HEK293 (cell line): ENCODE results near the gene FHL1.

Source experiments
- CTCF ChIA-PET: fragments of 350-600 bp; formaldehyde crosslinking; extraction: SDS; loops from one replicate; lab custom pipeline; 2021; ENCODE audit warnings: antibody characterized with exemption; lab: Yijun Ruan, JAX
- POLR2A ChIA-PET: fragments of 300-600 bp; formaldehyde crosslinking; extraction: SDS; loops from one replicate; lab custom pipeline; 2020; ENCODE audit warnings: antibody characterized with exemption, inconsistent platforms; lab: Yijun Ruan, JAX
- H3K27ac ChIP-seq: fragments of 200-500 bp; sonication (Bioruptor generic); 2 replicates; pipeline ENCODE4 v1.5.1; 2014; ENCODE audit warnings: low read depth, low read length, control low read depth, inconsistent platforms; ENCODE audit errors: extremely low read depth
- H3K36me3 ChIP-seq, 2 experiments: fragments of 200-500 bp in 1 of 2; sonication (Bioruptor generic) in 1 of 2; 1 replicate in 1 of 2; 2 replicates in 1 of 2; pipeline ENCODE4 v1.5.1; 2014 to 2017; ENCODE audit warnings: inconsistent platforms in 2 of 2, low read length in 2 of 2; ENCODE audit not compliant: control insufficient read depth in 2 of 2, insufficient read depth in 1 of 2
- H3K4me1 ChIP-seq: fragments of 200-500 bp; sonication (Bioruptor generic); 2 replicates; pipeline ENCODE4 v1.5.1; 2014; ENCODE audit warnings: mild to moderate bottlenecking, low read length, inconsistent platforms; ENCODE audit not compliant: control insufficient read depth, insufficient read depth
- H3K4me3 ChIP-seq: 2 replicates; pipeline ENCODE4 v1.5.1; 2011; ENCODE audit warnings: low read depth, mild to moderate bottlenecking, control low read depth, low read length, moderate library complexity
- H3K9me3 ChIP-seq: fragments of 200-500 bp; sonication (Bioruptor generic); 2 replicates; pipeline ENCODE4 v1.5.1; 2014; ENCODE audit warnings: low read depth, low read length, inconsistent platforms; ENCODE audit not compliant: control insufficient read depth, insufficient read depth
- GLIS1 ChIP-seq: fragments of 450-650 bp; formaldehyde crosslinking; IDR thresholded peaks from 2 replicates; pipeline ENCODE4 v1.5.1; 2016; ENCODE audit warnings: missing biosample characterization, missing genetic modification characterization
- GLIS2 ChIP-seq: fragments of 450-650 bp; formaldehyde crosslinking; IDR thresholded peaks from 2 replicates; pipeline ENCODE4 v1.5.1; 2016; ENCODE audit warnings: missing biosample characterization, missing genetic modification characterization
- IKZF3 ChIP-seq: fragments of 450-650 bp; IDR thresholded peaks from 2 replicates; pipeline ENCODE4 v1.5.0; 2018; ENCODE audit warnings: missing biosample characterization, mild to moderate bottlenecking, missing genetic modification characterization, moderate library complexity
- KLF16 ChIP-seq: fragments of 450-650 bp; formaldehyde crosslinking; IDR thresholded peaks from 2 replicates; pipeline ENCODE4 v1.5.1; 2017; ENCODE audit warnings: missing biosample characterization, missing genetic modification characterization
- REPIN1 ChIP-seq: fragments of 450-650 bp; formaldehyde crosslinking; IDR thresholded peaks from 2 replicates; pipeline ENCODE4 v1.5.1; 2017; ENCODE audit warnings: missing biosample characterization, missing genetic modification characterization, low read depth
- TCF7L2 ChIP-seq: IDR thresholded peaks from 2 replicates; pipeline ENCODE4 v1.6.1; 2011; ENCODE audit warnings: low read depth, mild to moderate bottlenecking, inconsistent platforms, low read length, moderate library complexity, borderline replicate concordance
- ZBTB8A ChIP-seq: fragments of 450-650 bp; formaldehyde crosslinking; IDR thresholded peaks from 2 replicates; pipeline ENCODE4 v1.5.1; 2016; ENCODE audit warnings: missing biosample characterization, missing genetic modification characterization
- ZNF121 ChIP-seq: fragments of 450-650 bp; formaldehyde crosslinking; IDR thresholded peaks from 2 replicates; pipeline ENCODE4 v1.5.1; 2016; ENCODE audit warnings: missing biosample characterization, missing genetic modification characterization
- ZNF138 ChIP-seq: fragments of 450-650 bp; formaldehyde crosslinking; IDR thresholded peaks from 2 replicates; pipeline ENCODE4 v1.5.1; 2016; ENCODE audit warnings: missing biosample characterization, missing genetic modification characterization, borderline replicate concordance
- ZNF184 ChIP-seq: fragments of 450-650 bp; IDR thresholded peaks from 2 replicates; pipeline ENCODE4 v1.5.1; 2018; ENCODE audit warnings: missing biosample characterization, mild to moderate bottlenecking, missing genetic modification characterization
- ZNF221 ChIP-seq: fragments of 450-650 bp; formaldehyde crosslinking; IDR thresholded peaks from 2 replicates; pipeline ENCODE4 v1.5.1; 2017; ENCODE audit warnings: missing biosample characterization, missing genetic modification characterization, borderline replicate concordance
- ZNF24 ChIP-seq: fragments of 450-650 bp; formaldehyde crosslinking; IDR thresholded peaks from 2 replicates; pipeline ENCODE4 v1.5.1; 2016; ENCODE audit warnings: missing biosample characterization, missing genetic modification characterization
- ZNF292 ChIP-seq: fragments of 450-650 bp; formaldehyde crosslinking; IDR thresholded peaks from 2 replicates; pipeline ENCODE4 v1.5.1; 2016; ENCODE audit warnings: low read depth, missing biosample characterization, missing genetic modification characterization, borderline replicate concordance
- ZNF354C ChIP-seq: fragments of 450-650 bp; formaldehyde crosslinking; IDR thresholded peaks from 2 replicates; pipeline ENCODE4 v1.5.1; 2016; ENCODE audit warnings: missing biosample characterization, missing genetic modification characterization, low read depth, borderline replicate concordance
- ZNF473 ChIP-seq: fragments of 450-650 bp; formaldehyde crosslinking; IDR thresholded peaks from 2 replicates; pipeline ENCODE4 v1.5.1; 2017; ENCODE audit warnings: missing biosample characterization, missing genetic modification characterization
- ZNF510 ChIP-seq: fragments of 450-650 bp; formaldehyde crosslinking; IDR thresholded peaks from 2 replicates; pipeline ENCODE4 v1.5.1; 2018; ENCODE audit warnings: mild to moderate bottlenecking, missing genetic modification characterization, missing biosample characterization; ENCODE audit not compliant: insufficient replicate concordance
- ZNF629 ChIP-seq: fragments of 450-650 bp; formaldehyde crosslinking; IDR thresholded peaks from 2 replicates; pipeline ENCODE4 v1.5.1; 2017; ENCODE audit warnings: missing biosample characterization, missing genetic modification characterization
- ZNF664 ChIP-seq: fragments of 450-650 bp; formaldehyde crosslinking; IDR thresholded peaks from 2 replicates; pipeline ENCODE4 v1.5.1; 2016; ENCODE audit warnings: missing biosample characterization, missing genetic modification characterization
- ZNF792 ChIP-seq: fragments of 450-650 bp; formaldehyde crosslinking; IDR thresholded peaks from 2 replicates; pipeline ENCODE4 v1.5.1; 2016; ENCODE audit warnings: missing biosample characterization, missing genetic modification characterization
- TF ChIP-seq, protein P1 (sequence below): fragments of 450-650 bp; formaldehyde crosslinking; IDR thresholded peaks from 2 replicates; pipeline ENCODE4 v1.5.1; 2016; ENCODE audit warnings: missing biosample characterization, missing genetic modification characterization
- TF ChIP-seq, protein P2 (sequence below): fragments of 450-650 bp; formaldehyde crosslinking; conservative IDR thresholded peaks from 2 replicates; pipeline ENCODE4 v1.5.1; 2016; ENCODE audit warnings: low read depth, missing biosample characterization, missing genetic modification characterization
- TF ChIP-seq, protein P3 (sequence below): fragments of 450-650 bp; formaldehyde crosslinking; IDR thresholded peaks from 2 replicates; pipeline ENCODE4 v1.5.1; 2016; ENCODE audit warnings: missing biosample characterization, missing genetic modification characterization
- TF ChIP-seq, protein P4 (sequence below): fragments of 450-650 bp; IDR thresholded peaks from 2 replicates; pipeline ENCODE4 v1.5.1; 2018; ENCODE audit warnings: missing biosample characterization, mild to moderate bottlenecking, missing genetic modification characterization

The FHL1 gene

DNA sequence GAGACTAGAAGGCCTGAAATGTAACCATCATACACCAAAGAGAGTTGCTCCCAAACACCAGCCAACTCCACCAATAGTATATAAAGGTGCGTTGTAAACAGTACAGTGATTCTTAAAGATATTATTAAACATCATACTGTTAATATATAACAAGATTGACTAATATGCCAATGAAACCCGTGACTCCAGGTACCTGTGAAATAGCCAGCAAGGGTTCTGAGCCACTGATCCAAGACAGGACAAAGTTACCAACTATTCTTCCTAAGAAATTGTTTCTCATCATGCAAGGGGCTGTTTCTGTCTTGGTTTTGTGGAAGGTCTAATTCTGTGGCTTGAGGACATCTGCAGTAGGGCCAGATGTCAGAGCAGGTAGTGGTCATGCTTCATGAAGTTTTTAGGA is 47.2 kb downstream of the FHL1 start (continued):
- TF ChIP-seq ZBTB8A (tag by site-specific recombination) (no peak), ZNF121 (tag by site-specific recombination) (no peak), ZNF664 (no peak), GLIS2 (tag by site-specific recombination) (no peak), IKZF3 (no peak), ZNF138 (tag by site-specific recombination) (no peak), ZNF292 (no peak)
- TF ChIP-seq, protein P1, sequence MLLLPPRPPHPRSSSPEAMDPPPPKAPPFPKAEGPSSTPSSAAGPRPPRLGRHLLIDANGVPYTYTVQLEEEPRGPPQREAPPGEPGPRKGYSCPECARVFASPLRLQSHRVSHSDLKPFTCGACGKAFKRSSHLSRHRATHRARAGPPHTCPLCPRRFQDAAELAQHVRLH = no peak

DNA sequence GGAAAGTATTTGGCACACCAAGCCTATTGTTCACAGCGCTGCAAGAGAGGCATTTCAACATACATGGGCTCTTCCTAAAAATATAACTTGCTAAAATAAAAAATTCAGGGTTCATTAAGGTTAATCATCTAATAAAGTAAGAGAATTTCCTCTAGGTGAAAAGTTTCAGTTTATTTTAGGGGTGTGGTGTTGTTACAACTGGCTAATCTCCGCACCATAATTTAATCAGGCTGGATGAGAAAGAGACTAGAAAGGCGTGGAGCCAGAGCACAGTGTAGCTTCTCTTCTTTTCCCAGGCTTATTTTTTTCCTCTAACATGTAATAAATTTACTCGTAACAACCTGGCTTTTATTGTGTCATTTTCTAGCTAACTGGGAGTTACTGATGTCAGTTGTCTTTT is 47.9 kb downstream of the FHL1 start:
- CTCF ChIA-PET = interaction anchor here (0.6 to 1.4 kb wide), 2 partner anchors 153 to 167 kb away, joined by 4 read pairs; no protein-coding TSS in a partner anchor
- POLR2A ChIA-PET = no interaction called here

More for the DNA sequence above, 47.9 kb downstream of the FHL1 start:
- TF ChIP-seq ZNF792 (tag by site-specific recombination) = no peak
- no peak for TF ChIP-seq REPIN1
- no peak for TF ChIP-seq GLIS1 (tag by site-specific recombination)
- TF ChIP-seq ZNF221 = no peak
- TF ChIP-seq, protein P2, sequence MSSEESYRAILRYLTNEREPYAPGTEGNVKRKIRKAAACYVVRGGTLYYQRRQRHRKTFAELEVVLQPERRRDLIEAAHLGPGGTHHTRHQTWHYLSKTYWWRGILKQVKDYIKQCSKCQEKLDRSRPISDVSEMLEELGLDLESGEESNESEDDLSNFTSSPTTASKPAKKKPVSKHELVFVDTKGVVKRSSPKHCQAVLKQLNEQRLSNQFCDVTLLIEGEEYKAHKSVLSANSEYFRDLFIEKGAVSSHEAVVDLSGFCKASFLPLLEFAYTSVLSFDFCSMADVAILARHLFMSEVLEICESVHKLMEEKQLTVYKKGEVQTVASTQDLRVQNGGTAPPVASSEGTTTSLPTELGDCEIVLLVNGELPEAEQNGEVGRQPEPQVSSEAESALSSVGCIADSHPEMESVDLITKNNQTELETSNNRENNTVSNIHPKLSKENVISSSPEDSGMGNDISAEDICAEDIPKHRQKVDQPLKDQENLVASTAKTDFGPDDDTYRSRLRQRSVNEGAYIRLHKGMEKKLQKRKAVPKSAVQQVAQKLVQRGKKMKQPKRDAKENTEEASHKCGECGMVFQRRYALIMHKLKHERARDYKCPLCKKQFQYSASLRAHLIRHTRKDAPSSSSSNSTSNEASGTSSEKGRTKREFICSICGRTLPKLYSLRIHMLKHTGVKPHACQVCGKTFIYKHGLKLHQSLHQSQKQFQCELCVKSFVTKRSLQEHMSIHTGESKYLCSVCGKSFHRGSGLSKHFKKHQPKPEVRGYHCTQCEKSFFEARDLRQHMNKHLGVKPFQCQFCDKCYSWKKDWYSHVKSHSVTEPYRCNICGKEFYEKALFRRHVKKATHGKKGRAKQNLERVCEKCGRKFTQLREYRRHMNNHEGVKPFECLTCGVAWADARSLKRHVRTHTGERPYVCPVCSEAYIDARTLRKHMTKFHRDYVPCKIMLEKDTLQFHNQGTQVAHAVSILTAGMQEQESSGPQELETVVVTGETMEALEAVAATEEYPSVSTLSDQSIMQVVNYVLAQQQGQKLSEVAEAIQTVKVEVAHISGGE (tag by site-specific recombination) = no peak
- TF ChIP-seq, protein P3, sequence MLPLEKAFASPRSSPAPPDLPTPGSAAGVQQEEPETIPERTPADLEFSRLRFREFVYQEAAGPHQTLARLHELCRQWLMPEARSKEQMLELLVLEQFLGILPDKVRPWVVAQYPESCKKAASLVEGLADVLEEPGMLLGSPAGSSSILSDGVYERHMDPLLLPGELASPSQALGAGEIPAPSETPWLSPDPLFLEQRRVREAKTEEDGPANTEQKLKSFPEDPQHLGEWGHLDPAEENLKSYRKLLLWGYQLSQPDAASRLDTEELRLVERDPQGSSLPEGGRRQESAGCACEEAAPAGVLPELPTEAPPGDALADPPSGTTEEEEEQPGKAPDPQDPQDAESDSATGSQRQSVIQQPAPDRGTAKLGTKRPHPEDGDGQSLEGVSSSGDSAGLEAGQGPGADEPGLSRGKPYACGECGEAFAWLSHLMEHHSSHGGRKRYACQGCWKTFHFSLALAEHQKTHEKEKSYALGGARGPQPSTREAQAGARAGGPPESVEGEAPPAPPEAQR (tag by site-specific recombination) = no peak
- no peak for TF ChIP-seq ZNF184 (tag by site-specific recombination)
- TF ChIP-seq ZNF24 (tag by site-specific recombination) = no peak
- no peak for TF ChIP-seq TCF7L2
- no peak for TF ChIP-seq ZNF510 (tag by site-specific recombination)
- TF ChIP-seq ZNF354C (tag by site-specific recombination) = no peak
- no peak for TF ChIP-seq ZNF629 (tag by site-specific recombination)
- TF ChIP-seq ZNF473 = no peak
- no peak for TF ChIP-seq KLF16 (tag by site-specific recombination)
- TF ChIP-seq, protein P4, sequence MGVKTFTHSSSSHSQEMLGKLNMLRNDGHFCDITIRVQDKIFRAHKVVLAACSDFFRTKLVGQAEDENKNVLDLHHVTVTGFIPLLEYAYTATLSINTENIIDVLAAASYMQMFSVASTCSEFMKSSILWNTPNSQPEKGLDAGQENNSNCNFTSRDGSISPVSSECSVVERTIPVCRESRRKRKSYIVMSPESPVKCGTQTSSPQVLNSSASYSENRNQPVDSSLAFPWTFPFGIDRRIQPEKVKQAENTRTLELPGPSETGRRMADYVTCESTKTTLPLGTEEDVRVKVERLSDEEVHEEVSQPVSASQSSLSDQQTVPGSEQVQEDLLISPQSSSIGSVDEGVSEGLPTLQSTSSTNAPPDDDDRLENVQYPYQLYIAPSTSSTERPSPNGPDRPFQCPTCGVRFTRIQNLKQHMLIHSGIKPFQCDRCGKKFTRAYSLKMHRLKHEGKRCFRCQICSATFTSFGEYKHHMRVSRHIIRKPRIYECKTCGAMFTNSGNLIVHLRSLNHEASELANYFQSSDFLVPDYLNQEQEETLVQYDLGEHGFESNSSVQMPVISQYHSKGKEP (tag by site-specific recombination) = no peak
- no peaks in the 10 kb centered on the region for H3K4me1 ChIP-seq
- no peak overlapping the region for H3K27ac ChIP-seq
- no peaks in the 10 kb centered on the region for H3K9me3 ChIP-seq
- peaks cover 0 to 4% of the 10 kb centered on the region in 2 experiments; a peak in 1 of 3 replicates for H3K36me3 ChIP-seq
- no peak overlapping the region for H3K4me3 ChIP-seq
